ENCODE measurements around the gene ADPRHL1.

Gene ADPRHL1

DNA sequence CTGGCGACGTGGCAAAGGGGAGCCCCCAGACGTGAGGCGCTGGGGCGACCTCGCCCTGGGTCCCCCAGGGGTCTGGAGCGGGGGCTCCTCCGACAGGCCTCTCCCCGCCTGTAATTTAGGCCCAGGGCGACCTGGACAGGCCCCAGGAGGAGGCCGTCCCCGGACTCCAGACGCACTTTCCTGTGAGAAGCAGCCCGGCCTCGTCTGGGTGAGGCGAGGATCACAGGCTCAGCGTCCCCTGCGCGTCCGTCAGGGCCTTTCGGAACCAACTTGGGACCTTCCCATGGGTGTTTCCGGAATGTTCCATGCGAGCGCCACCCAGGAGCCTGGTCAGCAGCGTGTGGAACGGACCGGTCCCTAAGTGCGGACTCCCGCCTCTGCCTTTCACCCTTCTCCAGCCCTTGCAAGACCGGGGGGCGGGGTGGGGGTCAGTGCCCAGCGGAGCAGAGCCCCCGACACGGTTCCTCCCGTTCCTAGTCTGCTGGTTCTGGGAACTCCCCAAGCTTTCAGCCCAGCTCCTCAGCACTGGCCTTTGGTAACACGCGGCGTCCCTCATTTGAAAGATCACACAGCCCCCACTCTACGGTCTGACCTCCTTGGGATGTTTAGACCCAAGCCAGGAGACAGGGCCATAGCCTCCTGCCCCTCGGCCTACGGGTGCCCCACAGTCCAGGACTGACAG lies 88.2 kb downstream of the ADPRHL1 start:
- H3K36me3 Mint-ChIP-seq (ENCODE audit: low read depth) = no peaks in the 10 kb centered on the region
- H3K9me3 Mint-ChIP-seq = no peaks in the 10 kb centered on the region
- ATAC-seq (no peak), DNase-seq (no peak)
- peak overlapping the region; percentile 38 for H3K4me3 Mint-ChIP-seq
- no peak overlapping the region for H3K27ac Mint-ChIP-seq
- peaks cover 7% of the 10 kb centered on the region for H3K4me1 Mint-ChIP-seq
- H3K27me3 Mint-ChIP-seq = peaks cover 25% of the 10 kb centered on the region

DNA sequence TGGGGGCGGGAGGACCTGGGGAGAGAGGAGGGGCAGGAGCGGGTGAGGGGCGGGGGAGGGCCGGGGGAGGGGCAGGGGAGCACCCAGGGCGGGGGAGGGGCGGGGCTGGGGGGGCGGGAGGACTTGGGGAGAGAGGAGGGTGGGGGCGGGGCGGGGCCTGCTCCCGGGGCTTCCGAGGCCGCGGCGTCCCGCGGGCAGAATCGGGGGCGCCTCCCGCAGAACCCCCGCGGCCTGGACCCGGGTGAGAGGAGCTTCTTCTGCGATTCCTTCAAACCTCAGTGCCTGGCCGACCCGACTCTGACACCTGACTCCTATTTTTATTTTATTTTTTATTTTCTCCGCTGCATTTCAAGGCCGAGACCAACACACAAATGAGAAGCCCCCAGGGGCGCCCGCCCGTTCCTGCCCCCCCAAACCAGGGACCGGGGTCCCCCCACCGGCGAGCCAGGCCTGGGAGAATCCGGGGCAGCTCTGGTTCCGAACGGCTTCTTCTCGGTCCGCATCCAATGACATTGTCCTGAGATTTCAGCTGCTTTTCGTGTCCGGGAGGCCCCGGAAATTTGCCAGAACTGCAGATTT lies 88.9 kb downstream of the ADPRHL1 start:
- ATAC-seq = no peak
- DNase-seq = no peak
- Mint-ChIP-seq H3K9me3 (no peaks in the 10 kb centered on the region), H3K27me3 (peaks cover 30% of the 10 kb centered on the region), H3K4me1 (peaks cover 7% of the 10 kb centered on the region), H3K4me3 (no peak overlapping the region), H3K36me3 (ENCODE audit: low read depth) (no peaks in the 10 kb centered on the region), H3K27ac (no peak overlapping the region)

DNA sequence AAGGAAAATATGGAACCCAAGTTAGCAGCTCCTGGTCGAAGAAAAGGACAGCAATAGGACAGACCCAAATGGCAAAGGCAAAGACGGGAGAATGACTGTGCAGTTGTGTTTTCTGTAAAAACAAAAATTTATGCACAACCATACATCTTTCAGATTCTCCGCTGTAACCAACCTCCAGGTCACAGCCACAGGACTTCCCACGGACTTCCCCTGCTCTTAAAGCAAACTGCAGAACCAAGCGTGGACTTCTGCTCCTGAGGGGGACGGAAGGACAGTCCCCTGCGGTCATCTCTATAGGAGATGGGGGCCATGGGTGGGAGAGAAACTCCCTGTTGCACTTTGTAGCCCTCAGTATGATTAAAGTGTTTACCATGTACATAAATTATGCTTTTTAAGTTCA lies 91.9 kb downstream of the ADPRHL1 start:
- Mint-ChIP-seq H3K27ac (no peak overlapping the region), H3K9me3 (no peaks in the 10 kb centered on the region), H3K36me3 (ENCODE audit: low read depth) (no peaks in the 10 kb centered on the region), H3K27me3 (peaks cover 34% of the 10 kb centered on the region), H3K4me1 (peaks cover 7% of the 10 kb centered on the region), H3K4me3 (no peak overlapping the region)
- peak; percentile 48 for ATAC-seq
- DNase-seq = no peak

DNA sequence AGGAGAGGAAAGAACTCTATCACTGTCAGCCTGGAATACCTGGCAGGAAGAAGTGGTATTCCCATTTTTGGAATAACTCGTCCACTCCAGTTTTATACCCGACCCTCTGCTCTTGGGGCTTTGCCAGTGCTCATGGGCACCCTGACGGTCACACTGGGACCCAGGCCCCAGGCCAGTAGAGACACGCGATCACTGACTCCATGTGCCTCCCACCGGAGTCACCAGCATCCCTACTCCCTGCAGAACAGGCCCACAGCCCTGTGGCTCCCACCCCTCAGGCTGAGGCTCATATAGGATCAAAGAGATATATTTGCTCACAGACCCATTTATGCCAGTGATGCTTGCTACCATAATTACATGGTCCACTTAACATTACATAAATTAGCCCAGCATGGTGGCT lies 92.8 kb downstream of the ADPRHL1 start:
- peaks cover 31% of the 10 kb centered on the region for H3K27me3 Mint-ChIP-seq
- ATAC-seq = no peak
- H3K4me3 Mint-ChIP-seq = no peak overlapping the region
- no peaks in the 10 kb centered on the region for H3K36me3 Mint-ChIP-seq (ENCODE audit: low read depth)
- no peak for DNase-seq
- H3K27ac Mint-ChIP-seq = no peak overlapping the region
- peaks cover 4% of the 10 kb centered on the region for H3K4me1 Mint-ChIP-seq
- H3K9me3 Mint-ChIP-seq = no peaks in the 10 kb centered on the region

DNA sequence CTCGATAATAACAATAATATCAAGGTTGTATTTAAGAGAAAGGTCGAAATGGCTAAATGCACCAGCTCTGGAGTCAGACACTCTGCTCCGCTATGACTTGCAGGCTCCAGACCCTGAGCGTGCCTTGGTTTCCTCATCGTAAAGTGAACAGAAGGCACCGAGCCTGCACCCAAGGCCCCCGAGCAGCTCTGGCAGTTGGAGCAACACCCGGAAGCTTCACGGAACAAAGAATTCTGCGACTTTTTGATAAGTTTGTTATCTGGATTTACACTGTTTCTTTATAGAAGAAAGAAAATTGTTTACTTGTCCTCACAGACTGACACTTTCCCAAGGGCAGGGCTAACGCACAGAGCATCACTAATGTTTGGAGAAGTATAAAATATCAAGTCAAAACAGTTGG lies 93.7 kb downstream of the ADPRHL1 start:
- Mint-ChIP-seq H3K36me3 (ENCODE audit: low read depth) (no peaks in the 10 kb centered on the region), H3K4me3 (no peak overlapping the region), H3K27ac (no peak overlapping the region), H3K27me3 (peaks cover 27% of the 10 kb centered on the region), H3K9me3 (no peaks in the 10 kb centered on the region), H3K4me1 (peaks cover 1% of the 10 kb centered on the region)
- ATAC-seq (no peak), DNase-seq (no peak)

DNA sequence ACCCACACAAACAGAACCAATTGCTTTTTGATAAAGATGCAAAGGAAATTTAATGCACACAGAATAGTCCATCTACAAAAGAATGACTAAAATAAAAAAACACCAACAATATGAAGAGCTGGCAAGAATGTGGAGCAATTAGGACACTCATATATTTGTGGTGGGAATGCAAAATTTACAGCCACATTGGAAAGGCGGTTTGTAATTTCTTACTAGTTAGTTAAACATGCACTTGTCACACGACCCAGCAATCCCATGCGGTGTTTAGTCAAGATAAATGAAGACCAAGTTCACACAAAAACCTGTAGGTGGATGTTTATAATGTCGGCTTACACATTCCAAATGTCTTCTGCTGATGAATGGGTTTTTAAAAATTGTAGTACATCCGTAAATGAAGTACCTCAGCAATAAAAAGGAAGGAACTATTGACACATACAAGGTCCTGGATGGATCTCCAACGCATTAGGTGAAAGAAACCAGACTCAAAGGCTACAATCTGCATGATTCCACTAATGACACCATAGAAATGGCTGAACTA lies 94.6 kb downstream of the ADPRHL1 start:
- Mint-ChIP-seq H3K4me3 (no peak overlapping the region), H3K36me3 (ENCODE audit: low read depth) (no peaks in the 10 kb centered on the region), H3K9me3 (no peaks in the 10 kb centered on the region), H3K27ac (no peak overlapping the region), H3K27me3 (peaks cover 27% of the 10 kb centered on the region), H3K4me1 (peaks cover 1% of the 10 kb centered on the region)
- ATAC-seq (no peak), DNase-seq (no peak)

DNA sequence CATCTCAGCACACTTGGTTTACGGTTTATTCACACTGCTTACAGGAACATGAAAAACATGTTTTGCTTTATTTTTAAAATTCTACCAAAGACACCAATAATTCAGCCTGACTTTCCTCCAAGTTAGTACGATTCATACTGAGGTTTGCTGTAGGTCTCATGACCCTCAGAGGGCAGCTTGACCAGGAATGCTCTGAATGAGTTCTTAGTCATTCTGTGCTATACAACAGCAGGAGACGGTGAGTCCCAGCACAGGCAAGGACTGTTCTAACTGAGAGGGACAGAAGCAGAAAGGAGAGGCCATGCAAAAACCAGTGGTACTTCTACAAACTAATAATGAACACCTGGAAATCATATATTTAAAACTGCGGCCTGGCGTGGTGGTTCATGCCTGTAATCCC lies 95.8 kb downstream of the ADPRHL1 start:
- Mint-ChIP-seq H3K27ac (no peak overlapping the region), H3K27me3 (peaks cover 27% of the 10 kb centered on the region), H3K4me1 (peaks cover 1% of the 10 kb centered on the region), H3K9me3 (no peaks in the 10 kb centered on the region), H3K36me3 (ENCODE audit: low read depth) (no peaks in the 10 kb centered on the region), H3K4me3 (no peak overlapping the region)
- DNase-seq = no peak
- ATAC-seq = no peak

DNA sequence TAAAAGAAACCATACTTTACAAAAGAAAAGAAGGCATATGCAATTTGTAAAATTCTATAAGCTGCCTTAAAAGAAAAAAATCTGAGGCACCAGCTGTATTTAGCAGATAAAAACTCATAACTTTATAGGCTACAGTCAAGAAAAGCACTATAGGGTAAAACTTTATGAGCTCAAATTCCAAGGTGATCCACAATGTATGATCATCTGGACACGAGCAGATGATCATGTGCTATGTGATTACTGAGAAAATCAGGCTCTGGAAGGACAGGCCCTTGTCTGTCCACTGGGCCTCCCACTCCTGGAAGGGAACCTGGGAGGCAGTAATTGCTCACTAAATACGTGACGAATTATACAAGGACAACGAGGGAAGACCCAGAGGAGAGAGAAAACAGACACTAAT lies 96.7 kb downstream of the ADPRHL1 start:
- no peaks in the 10 kb centered on the region for H3K9me3 Mint-ChIP-seq
- H3K27me3 Mint-ChIP-seq = peaks cover 22% of the 10 kb centered on the region
- peaks cover 1% of the 10 kb centered on the region for H3K4me1 Mint-ChIP-seq
- no peak for ATAC-seq
- no peak overlapping the region for H3K4me3 Mint-ChIP-seq
- H3K36me3 Mint-ChIP-seq (ENCODE audit: low read depth) = no peaks in the 10 kb centered on the region
- DNase-seq = no peak
- no peak overlapping the region for H3K27ac Mint-ChIP-seq

DNA sequence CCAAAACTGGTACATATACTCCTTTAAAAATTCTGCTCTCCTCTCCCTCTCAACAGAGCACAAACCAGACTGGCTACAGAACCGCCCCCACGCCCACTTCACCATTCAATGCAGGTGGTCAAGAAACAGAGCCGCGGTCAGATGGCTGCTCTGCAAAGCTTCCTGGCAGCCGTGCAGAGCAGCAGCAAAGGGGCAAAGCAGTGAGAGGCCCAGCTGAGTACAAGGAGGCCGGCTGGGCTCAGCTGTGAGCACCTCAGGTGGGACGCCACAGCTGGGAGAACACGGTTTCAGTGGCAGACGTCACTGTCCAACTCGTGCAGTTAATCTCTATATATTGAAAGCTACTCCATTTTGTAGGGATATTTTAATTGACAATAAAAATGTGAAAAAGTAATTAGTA lies 97.7 kb downstream of the ADPRHL1 start:
- H3K27me3 Mint-ChIP-seq = peaks cover 17% of the 10 kb centered on the region
- DNase-seq (no peak), ATAC-seq (no peak)
- no peak overlapping the region for H3K4me3 Mint-ChIP-seq
- no peaks in the 10 kb centered on the region for H3K9me3 Mint-ChIP-seq
- H3K27ac Mint-ChIP-seq = no peak overlapping the region
- no peaks in the 10 kb centered on the region for H3K36me3 Mint-ChIP-seq (ENCODE audit: low read depth)
- no peaks in the 10 kb centered on the region for H3K4me1 Mint-ChIP-seq

DNA sequence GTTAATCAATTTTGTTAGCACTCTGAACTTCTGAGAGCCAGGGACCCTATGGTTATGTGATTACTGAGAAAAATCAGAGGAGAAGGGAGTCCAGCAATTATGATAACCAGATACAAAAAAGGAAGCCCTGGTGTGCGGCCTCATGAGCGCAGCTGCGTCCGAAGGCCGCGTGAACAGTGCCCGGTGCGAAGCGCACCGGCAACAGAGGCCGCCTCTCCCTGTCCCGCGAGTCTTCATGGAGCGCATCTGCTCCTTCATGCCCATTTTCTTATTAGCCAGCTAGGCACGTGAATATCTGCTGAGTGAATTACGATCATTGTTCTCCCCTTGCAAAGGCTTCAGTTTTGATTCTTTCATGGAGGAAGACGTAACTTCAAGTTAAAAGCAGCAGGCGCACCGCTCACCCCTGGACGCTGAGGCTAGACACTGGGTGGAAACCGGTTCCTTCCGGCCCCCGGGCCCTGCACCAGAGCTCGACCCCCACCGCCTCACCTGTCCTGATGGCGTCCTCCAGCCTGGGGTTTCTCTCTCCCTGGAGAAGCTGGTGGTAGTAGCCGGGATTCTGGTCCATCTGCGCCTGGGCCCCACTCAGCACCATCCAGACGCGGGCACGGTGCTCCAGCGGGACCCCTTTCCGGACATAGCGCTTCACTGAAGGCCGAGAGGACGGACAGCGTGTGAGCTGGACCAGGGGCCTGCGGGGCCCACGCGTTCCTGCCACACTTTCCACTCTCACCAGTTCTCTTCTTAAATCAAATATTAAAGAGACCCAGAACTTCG lies 98.3 kb downstream of the ADPRHL1 start:
- Mint-ChIP-seq H3K9me3 (no peaks in the 10 kb centered on the region), H3K27ac (no peak overlapping the region), H3K36me3 (ENCODE audit: low read depth) (no peaks in the 10 kb centered on the region), H3K27me3 (peaks cover 15% of the 10 kb centered on the region), H3K4me3 (no peak overlapping the region), H3K4me1 (no peaks in the 10 kb centered on the region)
- DNase-seq = no peak
- ATAC-seq = no peak

DNA sequence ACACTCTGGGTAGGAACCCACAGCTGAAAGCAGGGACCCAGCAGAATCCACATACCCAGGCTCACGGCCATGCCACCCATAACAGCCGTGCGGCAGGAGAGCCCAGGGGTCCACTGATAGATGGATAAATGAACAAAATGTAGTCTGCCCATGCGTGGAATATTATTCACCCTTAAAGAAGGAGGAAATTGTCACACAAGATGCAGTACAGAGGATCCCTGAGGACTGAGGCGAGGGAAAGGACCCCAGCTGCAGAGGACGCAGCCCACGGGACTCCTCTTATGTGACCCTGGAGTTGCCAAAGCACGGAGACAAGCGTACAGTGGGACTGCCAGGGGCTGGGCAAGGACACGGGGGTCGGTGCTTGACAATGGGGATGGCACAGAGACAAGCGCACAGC lies 100.0 kb downstream of the ADPRHL1 start:
- Mint-ChIP-seq H3K27me3 (peaks cover 6% of the 10 kb centered on the region), H3K4me1 (no peaks in the 10 kb centered on the region), H3K9me3 (no peaks in the 10 kb centered on the region), H3K4me3 (no peak overlapping the region), H3K27ac (no peak overlapping the region), H3K36me3 (ENCODE audit: low read depth) (no peaks in the 10 kb centered on the region)
- ATAC-seq (no peak), DNase-seq (no peak)

DNA sequence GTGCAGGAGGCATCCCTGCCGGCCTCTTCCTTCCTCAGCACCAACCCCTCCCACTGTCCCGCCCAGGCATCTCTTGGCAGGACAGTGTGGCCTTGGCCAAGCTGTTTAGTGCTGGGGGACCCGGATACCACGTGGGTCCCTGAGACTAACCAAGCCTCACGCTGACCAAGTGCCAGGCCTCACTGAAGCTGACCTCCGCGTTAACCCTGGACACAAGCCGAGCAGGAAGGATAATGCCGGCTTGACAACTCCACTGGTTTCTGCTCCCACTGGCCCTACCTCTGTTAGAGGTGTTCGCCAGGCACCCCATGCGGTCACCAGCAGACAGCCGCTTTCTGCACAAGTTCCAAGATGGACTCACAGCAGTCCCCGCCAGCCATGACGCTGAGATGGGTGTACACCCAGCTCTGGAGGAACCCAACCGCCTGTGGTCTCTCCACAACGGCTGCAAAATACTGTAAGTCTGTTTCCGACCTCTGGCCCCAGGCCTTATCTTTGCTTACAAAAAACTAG lies 101.7 kb downstream of the ADPRHL1 start:
- Mint-ChIP-seq H3K9me3 (no peaks in the 10 kb centered on the region), H3K4me3 (no peak overlapping the region), H3K27ac (no peak overlapping the region), H3K4me1 (no peaks in the 10 kb centered on the region), H3K27me3 (peaks cover 6% of the 10 kb centered on the region), H3K36me3 (ENCODE audit: low read depth) (no peaks in the 10 kb centered on the region)
- DNase-seq (no peak), ATAC-seq (no peak)

DNA sequence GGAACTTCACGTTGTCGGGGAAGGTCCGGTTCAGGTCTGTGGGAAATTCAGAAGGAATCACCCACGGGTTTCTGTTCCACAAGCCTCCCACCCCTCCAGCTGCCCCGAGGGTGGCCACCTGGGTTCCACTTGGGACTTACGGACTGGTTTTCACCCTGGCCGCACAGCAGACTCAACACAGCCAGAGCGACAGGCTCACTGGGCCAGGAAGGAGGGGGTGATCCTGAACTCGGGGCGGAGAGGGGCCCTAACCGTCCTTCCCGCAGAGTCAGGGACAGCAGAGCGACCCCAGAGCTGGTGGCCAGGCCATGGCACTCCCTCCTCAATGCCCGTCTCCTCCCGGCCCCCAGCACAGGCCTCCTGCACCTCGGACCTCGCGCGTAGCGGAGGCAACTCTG lies 102.4 kb downstream of the ADPRHL1 start:
- ATAC-seq (no peak), DNase-seq (no peak)
- Mint-ChIP-seq H3K4me3 (no peak overlapping the region), H3K27ac (no peak overlapping the region), H3K4me1 (no peaks in the 10 kb centered on the region), H3K36me3 (ENCODE audit: low read depth) (no peaks in the 10 kb centered on the region), H3K27me3 (peaks cover 6% of the 10 kb centered on the region), H3K9me3 (no peaks in the 10 kb centered on the region)

DNA sequence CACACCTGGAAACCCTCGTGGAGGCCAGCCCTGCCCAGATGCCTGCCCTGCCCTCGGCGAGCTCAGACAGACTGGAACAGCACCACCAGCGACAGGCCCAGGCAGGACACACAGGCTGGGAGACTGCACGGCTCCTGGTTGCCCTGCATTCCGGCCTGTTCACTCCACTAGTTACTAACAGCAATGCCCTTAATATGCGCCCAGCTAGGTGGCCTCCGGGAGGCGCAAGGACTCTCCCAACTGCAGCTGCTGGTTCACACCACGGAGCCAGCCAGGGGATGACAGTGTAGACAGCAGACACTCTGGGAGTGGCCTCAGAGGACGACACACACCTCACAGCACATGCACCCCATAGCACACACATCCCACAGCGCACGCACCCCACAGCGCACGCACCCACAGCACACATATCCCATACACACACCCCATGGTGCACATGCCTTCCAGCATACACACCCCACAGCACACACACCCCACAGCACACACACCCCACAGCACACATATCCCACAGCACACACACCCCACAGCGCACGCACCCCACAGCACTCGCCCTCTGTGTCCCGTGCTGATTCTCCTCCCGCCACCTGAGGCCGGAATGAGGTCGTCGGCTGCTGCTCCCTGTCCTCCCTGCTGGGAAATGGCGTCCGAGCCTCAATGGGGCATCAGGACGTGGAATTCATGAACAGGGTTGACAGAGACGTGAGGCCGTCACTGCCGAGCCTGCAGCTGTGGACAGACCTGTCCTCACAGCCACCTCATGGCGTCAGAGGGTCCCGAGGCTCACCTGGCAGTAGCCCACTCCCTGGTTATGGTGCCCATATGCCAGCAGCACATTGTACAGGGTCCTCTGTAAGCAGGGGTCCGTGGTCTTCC lies 103.0 kb downstream of the ADPRHL1 start:
- H3K27ac Mint-ChIP-seq = no peak overlapping the region
- DNase-seq (no peak), ATAC-seq (peak; percentile 24)
- H3K27me3 Mint-ChIP-seq = peaks cover 6% of the 10 kb centered on the region
- no peak overlapping the region for H3K4me3 Mint-ChIP-seq
- no peaks in the 10 kb centered on the region for H3K4me1 Mint-ChIP-seq
- H3K36me3 Mint-ChIP-seq (ENCODE audit: low read depth) = peaks cover 2% of the 10 kb centered on the region
- peaks cover 5% of the 10 kb centered on the region for H3K9me3 Mint-ChIP-seq
